ENCODE results near the gene CROCC2.
A peak's percentile ranks its signal among the peaks of the same experiment; 100 is the strongest.

Gene CROCC2

DNA sequence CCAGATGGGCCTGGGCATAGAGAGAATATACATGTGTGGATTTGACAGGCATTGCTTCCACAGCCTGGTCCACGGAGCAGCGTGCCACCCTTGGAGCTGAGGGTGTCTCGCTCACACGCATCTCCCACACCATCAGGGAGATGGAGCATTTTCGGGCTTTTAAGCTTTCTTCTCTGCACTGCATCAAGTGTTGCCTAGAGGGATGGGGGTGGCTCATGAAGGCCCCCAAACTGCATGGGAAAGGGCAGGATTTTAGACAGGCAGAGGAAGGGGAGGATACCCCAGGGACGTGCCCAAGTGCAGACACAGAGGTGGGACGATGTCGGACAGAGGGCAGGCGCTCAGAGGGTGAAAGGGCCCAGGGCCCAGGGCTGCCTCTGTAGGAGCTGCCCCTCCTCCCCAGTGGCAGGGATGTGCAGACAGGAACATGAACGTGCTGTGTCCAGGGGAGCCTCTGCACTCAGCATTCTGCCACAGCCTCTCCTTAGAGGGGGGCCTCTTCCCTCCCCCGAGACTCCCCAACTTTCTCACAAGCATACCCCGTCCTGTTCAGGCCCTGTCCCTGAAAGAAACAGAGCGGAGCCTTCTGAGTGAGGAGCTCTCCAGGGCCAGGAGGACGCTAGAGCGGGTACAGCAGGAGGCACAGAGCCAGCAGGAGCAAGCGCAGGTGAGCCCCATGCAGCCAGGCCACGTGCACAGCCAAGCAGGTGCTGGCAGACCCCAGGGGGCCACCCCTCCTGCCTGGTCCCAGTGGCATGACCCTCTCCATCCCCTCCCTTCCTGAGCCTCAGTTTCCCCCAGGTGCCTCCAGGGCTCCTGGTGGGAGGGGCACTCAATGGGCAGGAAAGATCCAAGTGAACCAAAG is 49.4 kb downstream of the CROCC2 start:
- DNase-seq (ENCODE audit: low spot score) = no peak

DNA sequence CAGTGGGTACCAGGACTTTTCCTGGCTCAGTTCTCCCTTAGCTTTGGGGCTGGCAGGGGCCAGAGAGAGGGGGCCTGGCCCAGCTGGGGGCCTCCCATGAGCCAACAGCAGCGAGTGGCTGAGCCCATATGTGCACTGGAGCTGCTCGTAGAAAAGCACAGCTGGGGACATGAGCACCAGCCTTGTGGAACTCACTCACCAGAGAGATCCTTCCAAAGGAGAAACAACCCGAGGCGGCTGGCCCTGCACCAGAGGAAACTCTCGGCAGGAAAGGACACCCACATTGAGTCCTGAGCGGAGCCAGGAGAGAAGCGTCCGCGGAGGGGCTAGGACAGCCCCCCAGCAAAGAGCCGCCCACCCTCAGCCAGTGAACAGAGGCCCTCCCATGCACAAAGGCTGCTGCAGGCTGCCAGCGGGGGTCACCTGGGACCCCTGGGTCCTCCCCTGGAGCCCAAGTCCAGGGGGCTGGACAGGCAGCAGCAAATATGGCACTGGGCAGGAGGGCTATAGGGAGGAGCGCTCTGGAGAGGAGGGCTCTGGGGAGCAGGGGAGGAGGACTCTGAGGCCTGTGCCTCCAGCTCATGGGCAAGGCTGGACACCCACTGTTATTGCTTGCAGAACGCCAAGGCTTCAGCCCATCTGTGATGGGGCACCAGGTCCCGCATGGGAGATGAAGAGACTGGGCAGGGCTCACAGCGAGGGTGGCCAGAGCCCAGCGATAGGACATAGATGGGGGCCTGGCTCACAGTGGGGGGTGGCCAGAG is 50.2 kb downstream of the CROCC2 start:
- DNase-seq (ENCODE audit: low spot score) = no peak

DNA sequence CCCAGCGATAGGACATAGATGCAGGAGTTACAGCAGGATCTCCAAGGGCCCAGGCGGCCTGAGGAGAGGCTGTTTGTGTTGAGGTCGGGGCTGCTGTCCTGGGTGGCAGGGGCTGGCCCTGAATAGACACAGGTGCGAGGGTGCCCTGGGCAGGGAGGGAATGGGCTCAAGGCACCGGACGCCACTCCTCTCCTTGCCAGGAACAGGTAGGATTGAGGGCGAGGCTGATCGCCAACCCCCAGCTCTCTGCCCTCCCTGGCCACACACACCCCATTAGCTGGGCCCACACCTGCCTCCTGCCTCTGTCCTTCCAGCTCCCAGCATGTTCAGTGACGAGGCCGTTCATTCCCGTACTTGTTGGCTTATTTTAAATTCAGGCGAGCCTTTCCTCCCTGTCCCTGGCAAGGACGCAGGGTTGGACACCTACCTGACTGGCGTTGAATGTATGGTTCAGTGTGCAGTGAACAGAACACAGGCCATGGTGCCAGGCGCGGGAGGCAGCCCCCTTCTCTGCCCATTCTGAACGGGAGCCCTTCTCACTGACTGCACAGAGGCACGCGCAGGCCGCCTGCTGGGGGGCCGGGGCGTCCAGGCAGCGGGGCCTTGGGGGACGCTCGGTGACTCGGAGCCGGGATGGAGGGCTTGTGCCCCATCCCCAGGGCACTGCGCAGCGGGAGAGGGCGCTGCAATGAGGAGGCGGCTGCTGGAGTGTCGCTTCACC is 51.0 kb downstream of the CROCC2 start:
- no peak for DNase-seq (ENCODE audit: low spot score)

DNA sequence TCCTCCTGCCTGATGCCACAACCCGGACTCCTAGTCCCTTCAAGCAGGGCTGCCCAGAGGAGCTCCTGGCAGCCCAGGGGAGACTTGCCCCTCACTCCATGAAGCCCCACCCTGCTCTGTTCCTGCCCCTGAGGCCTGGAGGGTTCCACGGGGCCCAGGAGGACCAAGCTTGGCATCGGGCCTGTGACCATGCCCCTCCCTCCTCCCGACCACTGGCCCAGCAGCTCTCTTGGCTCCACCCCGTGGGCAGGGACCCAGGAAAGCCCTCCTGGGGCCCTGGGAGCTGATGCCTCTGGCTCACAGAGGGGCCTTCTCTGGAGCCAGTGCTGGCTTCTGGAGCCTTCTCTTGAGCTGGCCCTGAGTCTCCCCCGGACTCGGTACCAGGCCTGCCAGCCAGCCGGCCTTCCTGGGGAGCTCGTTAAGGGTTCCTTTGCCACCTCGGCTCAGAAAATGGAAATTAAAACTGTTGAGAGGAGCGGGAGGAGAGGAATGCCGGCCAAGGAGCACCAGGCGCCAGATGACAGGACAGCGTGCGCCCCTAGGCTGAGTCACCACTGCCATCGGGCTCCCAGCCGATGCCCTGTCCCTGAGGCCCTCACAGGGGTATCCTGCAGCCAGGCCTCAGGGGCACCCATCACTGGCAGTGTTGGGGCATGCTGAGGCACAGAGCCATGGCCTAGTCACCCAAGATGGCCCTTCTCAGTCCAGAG is 51.7 kb downstream of the CROCC2 start:
- no peak for DNase-seq (ENCODE audit: low spot score)

DNA sequence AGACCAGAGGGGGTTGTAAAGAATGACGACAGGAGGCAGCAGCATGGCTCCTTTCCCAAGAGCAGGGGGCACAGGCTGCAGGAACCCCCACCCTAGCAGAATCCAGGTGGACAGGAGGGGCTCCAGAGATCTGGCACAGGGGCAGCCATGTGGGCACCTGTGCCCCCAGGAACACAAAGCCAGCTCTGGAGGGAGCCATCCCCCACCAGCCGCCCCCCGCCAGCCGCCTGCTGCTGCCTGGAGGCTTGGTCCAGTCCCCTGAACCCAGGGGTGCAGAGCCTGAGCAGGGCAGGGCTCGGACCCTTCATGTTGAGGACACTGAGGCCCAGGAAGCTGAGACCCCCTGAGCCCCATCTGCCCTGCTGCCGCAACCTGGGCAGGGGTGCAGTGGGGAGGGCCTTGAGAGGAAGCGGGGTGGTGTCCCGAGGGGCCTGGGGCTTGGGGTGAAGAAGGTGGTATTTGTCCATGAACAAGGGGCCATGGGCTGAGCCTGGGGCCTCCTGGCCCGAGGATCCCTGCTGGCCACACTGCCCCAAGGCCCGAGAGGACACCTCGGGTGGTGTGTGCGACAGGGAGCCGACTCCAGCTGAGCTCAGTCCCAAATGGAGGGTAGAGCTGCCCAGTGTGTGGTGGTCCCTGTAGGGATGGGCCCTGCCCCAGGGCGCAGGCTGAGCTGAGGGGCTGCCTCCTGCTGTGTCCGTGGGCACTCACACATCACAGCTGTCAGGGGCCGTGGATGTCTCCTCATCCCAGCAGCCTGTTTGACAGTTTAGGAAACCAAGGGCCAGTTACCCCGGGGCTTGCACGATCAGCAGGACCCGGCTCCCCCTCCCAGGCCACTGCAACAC is 52.5 kb downstream of the CROCC2 start:
- DNase-seq (ENCODE audit: low spot score) = no peak

DNA sequence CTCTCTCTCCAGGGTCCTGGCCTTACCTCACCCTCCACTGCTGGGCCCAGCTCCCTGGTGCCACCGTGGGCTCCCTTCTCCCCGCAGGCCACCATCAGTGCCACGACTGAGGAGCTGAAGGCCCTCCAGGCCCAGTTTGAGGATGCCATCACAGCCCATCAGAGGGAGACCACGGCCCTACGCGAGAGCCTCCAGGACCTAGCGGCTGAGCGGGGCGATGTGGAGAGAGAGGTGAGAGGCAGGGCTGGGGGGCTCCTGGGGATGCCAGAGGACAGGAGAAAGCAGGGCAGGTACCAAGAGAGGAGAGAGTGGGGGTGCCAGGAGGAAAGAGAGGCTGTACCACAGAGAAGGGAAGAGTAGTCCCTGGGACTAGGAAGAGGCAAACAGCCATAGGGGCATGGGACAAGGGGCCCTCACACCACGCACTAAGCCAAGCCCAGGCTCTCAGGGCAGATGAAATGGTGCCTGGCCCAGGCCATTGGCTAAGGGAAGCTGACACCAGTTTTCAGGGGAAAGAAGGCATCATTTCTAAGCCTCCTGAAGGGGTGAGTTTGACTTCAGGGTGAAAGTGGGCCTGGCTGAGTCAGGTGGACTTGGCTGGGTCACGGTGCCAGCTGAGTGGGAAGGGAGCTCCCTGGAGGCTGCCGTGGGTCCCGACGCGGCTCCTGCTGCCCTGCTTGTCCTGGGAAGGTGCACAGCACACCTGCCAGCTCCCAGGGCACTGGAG is 53.2 kb downstream of the CROCC2 start:
- DNase-seq (ENCODE audit: low spot score) = no peak

DNA sequence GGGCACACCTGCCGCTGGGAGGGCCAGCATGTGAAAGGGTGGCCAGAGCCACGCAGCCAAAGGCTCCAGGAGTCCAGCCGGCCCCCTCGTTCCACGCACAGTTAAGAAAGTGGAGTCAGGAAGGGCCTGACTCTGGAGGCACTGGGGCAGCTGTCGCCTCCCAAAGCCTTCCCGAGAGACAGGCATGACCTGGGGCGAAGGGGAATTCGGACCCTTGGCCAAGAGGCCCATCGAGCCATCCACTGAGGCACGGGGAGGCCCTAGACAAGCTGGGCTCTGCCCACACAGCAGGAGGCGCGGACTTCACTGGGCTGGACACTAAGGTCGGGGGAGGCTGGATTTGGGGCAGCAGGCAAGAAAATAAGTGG is 53.8 kb downstream of the CROCC2 start:
- no peak for DNase-seq (ENCODE audit: low spot score)

DNA sequence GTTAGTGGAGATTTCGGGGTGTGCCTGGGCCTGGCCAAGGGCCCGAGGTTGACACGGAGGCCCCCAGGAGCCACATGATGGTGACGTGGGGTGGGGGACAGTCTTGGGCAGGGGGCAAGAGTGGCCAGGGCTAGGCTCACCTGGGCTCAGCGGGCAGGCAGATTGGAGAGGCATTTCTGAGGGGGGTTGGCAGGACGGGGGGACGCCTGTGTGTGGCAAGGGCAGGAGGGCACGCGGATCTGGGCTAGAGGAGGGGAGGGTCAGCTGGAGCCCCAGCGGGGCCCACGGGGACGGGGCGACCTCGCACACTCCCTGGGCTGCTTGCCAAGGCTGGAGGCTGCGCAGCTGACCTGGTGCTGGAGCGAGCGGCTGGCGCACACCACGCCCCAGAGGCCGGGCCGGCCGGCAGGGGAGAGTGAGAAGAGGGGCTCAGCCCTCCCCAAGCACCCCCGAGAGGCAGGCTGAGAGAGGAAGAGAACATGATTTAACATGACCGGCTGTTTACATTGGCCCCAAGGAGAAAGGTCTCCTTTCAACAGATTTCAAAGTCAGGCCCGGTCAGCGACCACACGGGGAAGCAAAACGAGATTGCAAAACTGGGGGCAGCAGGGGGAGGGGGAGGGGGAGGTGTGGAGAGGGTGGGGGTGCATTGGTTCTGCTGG is 54.3 kb downstream of the CROCC2 start:
- no peak for DNase-seq (ENCODE audit: low spot score)

DNA sequence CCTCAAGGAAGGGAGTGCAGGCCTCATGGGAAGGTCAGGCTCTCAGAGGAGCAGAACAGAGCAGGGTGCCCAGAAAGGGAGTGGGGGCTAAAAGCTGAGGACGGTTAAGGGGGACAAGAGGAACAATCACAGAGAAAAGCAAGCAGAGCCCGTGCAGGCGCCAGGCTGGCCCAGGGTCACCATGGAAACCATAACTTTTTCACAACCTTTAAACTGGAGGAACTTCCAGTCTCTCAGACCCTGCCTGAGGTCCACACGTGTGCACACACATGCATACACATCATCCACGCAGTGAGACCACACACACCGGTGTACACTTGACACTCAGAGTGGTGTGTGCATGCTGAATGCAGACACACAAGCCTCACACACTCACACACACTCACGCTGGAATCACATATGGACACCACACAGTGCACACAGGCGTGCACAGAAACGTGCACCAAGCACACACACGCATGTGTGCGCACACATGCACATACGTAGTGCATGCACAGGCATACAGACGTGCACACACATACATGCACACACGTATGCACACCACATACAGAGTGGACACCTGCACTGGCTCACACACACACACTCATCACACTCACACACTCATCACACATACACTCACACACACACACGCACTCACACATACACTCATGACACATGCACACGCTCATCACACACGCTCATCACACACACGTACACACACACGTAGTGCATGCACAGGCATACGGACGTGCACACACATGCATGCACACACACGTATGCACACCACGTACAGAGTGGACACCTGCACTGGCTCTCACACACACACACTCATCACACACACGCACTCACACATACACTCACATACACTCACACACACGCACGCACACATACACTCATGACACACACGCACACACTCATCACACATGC is 55.1 kb downstream of the CROCC2 start:
- DNase-seq (ENCODE audit: low spot score) = no peak

DNA sequence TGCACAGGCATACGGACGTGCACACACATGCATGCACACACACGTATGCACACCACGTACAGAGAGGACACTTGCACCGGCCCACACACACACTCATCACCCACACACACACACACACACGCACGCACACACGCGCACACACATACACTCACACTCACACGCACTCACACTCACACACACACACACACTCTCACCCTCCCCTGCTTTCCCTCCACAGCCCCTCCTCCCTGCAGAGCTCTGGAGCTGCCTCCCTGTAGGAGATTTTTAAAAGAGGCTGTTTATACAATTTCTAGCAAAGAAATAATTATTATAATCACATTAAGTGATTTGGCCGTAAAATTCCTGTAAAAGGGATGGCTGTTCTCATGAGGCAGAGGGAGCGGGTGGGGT is 55.8 kb downstream of the CROCC2 start:
- DNase-seq (ENCODE audit: low spot score) = no peak

DNA sequence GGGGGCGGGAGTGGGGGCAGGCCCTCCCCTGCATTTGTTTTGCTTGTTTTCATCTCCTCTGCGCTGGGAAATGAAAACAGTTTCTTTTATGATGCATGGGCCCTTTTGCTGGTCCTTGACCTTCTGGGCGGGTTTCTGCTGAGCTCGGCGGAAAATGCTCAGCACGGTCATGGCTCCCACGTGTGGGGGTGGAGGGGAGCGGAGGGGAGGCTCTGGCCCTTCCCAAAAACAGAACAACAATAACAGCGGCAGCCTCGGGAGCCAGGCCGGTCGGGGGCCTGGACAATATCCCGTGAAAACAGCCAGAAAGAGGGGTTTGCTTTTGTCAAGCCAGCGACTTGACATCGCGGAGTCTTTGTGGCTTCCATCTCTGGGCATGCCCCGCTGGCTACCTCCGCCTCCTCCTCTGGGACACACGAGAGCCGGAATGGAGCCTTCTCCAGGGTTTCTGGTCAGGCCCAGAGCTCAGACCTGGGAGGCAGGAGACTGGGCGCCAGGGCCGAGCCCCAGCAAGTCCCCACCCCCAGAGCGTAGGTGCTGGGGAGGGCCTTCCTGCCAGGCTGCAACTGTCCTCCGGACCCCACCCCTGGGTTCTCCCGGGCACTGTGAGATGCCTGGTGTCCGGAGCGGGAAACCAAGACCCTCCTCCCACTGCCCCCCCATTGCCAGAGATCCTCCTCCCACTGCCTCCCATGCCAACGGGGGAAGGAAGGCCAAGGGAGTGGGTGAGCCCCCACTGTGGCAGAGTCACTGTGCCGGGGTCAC is 56.3 kb downstream of the CROCC2 start:
- DNase-seq (ENCODE audit: low spot score) = peak; percentile 24

DNA sequence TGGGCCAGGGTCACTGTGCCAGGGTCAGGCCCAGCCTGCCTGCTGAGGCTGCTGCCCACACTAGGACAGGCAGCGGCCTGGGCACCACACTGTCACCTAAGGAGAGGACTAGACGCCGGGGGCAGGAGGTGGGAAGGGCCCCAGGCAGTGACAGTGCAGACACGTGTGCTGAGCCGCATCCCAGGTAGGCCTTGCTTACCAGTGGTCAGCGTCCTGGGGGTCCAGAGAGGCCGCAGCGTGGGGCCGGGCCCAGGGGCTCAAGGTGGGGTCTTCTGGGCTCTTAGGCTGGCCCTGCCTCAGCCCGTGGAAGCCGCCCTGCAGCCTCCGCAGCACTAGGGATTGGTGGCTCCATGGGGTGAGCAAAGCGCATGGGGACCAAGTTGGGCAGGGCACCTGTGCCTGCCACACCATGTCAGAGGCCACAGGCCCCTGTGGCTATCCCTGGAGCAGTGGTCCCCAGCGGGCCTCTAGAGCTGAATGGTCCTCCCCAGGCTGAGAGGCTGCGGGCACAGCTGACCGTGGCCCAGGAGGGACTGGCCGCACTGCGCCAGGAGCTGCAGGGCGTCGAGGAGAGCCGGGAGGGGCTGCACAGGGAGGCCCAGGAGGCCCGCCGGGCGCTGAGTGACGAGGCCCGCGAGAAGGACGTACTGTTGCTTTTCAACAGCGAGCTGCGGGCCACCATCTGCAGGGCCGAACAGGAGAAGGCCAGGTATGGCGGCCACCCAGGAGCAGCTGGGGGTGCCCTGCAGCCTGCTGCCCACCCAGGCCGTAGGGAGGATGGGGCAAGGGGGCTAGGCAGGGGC is 57.1 kb downstream of the CROCC2 start:
- no peak for DNase-seq (ENCODE audit: low spot score)

DNA sequence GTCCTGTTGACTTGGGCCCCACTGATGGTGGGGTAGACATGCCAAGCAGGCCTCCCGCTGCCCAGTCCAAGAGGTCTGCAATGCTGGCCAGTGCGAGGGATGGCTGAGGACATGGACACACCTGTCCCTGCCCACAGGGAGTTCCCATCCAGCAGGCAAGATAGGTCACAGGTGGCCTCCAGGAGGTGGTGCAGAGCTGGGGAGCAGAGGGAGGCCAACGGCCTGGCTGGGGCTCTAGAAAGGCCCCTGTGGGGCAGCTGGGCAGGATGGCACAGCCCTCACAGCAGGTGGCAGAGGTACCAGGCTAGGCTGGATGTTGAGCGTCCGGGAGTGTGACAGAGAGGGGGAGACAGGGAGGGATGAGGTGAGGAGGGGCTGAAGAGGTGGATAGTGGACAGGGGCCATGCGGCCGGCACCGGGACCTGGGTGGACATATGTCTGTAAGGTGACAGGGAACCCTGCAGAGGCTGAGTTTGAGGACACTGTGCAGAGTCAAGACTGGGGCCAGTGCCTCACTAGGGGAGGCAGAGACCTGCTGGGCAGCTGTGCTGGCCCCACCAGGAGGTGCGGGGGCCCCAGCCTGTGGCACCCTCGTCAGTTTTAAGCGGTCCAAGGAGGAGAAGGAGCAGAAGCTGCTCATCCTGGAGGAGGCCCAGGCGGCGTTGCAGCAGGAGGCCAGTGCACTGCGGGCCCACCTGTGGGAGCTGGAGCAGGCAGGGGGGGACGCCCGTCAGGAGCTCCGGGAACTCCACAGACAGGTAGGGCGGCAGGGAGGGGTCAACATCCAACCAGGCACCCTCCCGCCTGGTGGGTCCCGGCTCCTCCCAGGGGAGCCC is 58.0 kb downstream of the CROCC2 start:
- DNase-seq (ENCODE audit: low spot score) = no peak

DNA sequence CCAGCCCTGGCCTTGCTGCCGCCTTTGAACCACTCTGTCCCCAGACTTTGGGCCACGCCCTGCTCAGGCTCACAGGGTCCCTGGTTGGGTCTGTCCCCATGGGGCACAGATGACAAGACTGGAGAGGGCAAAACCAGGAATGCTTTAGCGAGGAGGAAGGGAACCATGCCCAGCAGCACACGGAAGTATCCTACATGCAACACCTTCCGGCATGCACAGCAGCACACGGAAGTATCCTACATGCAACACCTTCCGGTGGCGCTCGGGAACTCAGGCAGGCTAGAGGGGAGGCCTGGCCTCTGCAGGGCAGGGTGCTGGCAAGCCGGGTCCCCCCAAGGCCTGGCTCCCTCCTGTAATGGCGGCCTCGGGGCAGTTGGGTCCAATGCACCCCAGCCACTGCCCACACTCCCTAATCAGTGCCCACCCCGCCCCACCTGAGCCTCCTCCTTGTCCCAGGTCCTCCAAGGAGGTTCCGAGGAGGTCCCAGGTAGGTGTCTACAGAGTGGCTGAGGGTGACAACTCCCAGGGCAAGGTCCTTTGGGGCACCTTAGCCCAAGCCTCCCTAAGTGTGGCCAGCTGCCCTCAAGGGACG is 58.7 kb downstream of the CROCC2 start:
- DNase-seq (ENCODE audit: low spot score) = no peak

DNA sequence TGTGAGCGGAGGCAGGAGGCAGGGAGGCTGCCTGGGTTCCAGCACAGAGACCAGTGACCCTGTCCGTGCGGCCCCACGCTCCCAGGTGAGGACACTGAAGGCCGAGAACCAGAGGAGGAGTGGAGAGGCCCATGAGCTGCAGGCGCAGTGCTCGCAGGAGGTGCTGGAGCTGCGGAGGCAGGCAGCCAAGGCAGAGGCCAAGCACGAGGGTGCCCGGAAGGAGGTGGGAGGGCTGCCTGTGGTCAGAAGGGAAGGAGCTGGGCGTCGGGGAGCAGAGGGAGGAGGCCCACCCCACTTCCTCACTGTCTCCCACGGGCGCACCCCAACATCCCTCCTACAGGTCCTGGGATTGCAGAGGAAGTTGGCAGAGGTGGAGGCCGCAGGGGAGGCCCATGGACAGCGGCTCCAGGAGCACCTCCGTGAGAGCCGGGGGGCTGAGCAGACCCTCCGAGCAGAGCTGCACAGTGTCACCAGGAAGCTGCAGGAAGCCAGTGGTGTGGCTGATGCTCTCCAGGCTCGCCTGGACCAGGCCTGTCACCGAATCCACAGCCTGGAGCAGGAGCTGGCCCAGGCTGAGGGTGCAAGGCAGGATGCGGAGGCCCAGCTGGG is 59.3 kb downstream of the CROCC2 start:
- no peak for DNase-seq (ENCODE audit: low spot score)

All from SK-N-DZ (cell line).